ENCODE measurements around the gene TMA7B. TPM values are rescaled to one million over a fixed set of nuclear protein-coding genes. Genes with fewer than 3 reads are reported as not detected.
A peak's percentile ranks its signal among the peaks of the same experiment; 100 is the strongest.

Gene TMA7B
- total RNA-seq, 2 donors from 2014 or later: 7.2 to 22.5 TPM

DNA sequence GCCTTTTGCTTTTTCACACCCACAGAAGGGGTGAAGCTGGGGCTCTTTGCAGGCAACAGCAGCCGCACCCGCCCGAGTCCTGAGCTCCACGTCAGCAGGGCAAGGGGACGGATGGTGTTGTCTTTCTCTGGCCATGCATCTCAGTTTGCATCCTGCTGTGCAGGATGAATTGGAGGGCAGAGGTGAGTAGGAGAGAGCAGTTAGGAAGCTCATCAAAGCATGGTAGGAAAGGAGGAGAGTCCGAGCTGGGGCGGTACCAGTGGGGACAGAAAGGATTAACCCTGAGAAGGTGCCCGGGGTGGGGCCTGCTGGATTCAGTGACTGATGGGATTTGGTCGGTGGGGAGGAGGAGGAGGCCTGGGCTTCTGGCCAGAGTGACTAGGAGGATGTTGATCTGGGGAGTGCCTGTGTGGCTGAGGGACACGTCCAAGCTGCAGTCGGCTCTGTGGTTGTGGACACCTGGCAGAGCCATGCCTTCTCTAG, 49.1 kb downstream of the TMA7B start:
- no peaks in the 10 kb centered on the region for H3K9me3 ChIP-seq (ENCODE audit: control insufficient read depth, low read length, poor library complexity, severe bottlenecking)
- no peak for ATAC-seq
- DNase-seq: no peak
- peaks cover 11% of the 10 kb centered on the region for H3K4me1 Mint-ChIP-seq
- peak overlapping the region; percentile 34 for H3K27ac Mint-ChIP-seq
- peaks cover 4% of the 10 kb centered on the region for H3K36me3 Mint-ChIP-seq (ENCODE audit: low read depth)
- peaks cover 49% of the 10 kb centered on the region for H3K27me3 Mint-ChIP-seq
- peak overlapping the region; percentile 59 for H3K4me3 Mint-ChIP-seq

DNA sequence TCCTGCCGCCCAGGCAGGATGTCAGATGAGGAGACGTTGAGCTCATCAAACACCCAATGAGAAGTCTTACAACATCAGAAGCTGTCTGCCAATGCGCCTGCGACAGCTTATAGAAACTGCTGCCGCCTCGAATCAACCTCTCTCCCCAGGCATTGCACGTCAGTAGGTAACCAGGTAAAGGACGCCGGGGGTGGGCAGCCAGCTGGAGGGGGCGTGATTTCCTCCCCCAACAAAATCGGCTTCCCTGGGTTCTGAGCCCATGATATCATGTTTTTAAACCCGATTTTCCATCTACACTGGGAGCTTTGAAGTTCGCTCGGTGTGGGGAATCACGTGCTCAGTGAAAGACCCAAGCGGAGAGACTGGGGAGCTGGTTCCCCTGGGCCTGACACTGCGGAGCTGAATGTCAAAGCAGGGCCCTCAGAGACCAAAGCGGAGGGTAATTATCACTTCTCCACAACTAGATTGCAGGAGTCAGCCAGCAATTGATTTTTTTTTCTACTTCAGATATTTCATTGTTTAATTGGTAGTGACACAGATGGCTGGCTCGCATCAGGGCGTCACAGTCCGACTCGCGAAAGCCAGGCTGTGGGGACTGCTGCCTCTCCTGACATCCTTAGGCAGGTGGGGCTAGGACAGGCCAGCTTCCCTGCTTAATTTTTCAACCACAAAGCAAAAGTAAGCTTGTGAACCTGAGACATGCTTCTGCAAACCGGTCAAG, 49.9 kb downstream of the TMA7B start:
- no peaks in the 10 kb centered on the region for H3K9me3 ChIP-seq (ENCODE audit: control insufficient read depth, low read length, poor library complexity, severe bottlenecking)
- ATAC-seq (peak; percentile 80), DNase-seq (no peak)
- Mint-ChIP-seq H3K27me3 (peaks cover 44% of the 10 kb centered on the region), H3K4me1 (peaks cover 11% of the 10 kb centered on the region), H3K4me3 (peak overlapping the region; percentile 59), H3K27ac (peak overlapping the region; percentile 34), H3K36me3 (ENCODE audit: low read depth) (peaks cover 4% of the 10 kb centered on the region)

DNA sequence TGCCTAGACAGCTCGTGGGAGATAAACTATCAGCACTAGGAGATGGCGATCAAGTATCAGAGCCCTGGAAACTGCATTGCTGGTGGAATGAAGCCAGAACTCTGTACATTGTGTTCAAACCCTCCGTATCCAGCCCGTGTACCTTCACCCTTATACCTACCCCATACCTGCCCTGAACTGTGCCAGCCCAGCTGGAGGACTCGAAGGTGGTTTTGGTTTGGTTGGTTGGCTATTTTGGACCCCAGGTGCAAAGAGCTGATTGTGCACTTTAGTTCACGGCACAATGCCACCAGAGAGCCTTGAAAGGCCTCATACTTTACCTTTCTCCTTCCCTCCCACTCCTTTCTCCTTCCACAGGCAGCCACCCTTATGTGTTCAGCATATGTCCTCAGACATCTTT, 50.5 kb downstream of the TMA7B start:
- Mint-ChIP-seq H3K27me3 (peaks cover 44% of the 10 kb centered on the region), H3K27ac (no peak overlapping the region), H3K36me3 (ENCODE audit: low read depth) (peaks cover 7% of the 10 kb centered on the region), H3K4me3 (no peak overlapping the region), H3K4me1 (peaks cover 13% of the 10 kb centered on the region)
- H3K9me3 ChIP-seq (ENCODE audit: control insufficient read depth, low read length, poor library complexity, severe bottlenecking): no peaks in the 10 kb centered on the region
- ATAC-seq: no peak
- DNase-seq: no peak

Other genes starting within 250 kb of the TMA7B start
- gene ENTHD1, start 66.6 kb upstream of the TMA7B start, total RNA-seq: not detected
- gene GRAP2, start 59.3 kb upstream of the TMA7B start, total RNA-seq: 100 to 1,000 TPM; 113 to 195 TPM
- gene FAM83F, start 34.6 kb downstream of the TMA7B start, total RNA-seq: 1 to 10 TPM; 1.6 to 2.1 TPM
- gene TNRC6B, start 217.5 kb downstream of the TMA7B start, total RNA-seq: 100 to 1,000 TPM; 128 to 140 TPM